GM18507 (cell line): ENCODE results near the gene ARHGAP12.

ENCODE experiments used
- DNase-seq: peaks from one replicate; pipeline ENCODE4 v3.0.0; 2011; ENCODE audit warnings: low read depth; ENCODE audit not compliant: insufficient read length; ENCODE audit errors: extremely low spot score
- FAIRE-seq: peaks from 2 replicates; lab custom pipeline; 2011; peaks lifted over from hg19 to GRCh38; lab: Jason Lieb, UNC

Gene ARHGAP12

DNA sequence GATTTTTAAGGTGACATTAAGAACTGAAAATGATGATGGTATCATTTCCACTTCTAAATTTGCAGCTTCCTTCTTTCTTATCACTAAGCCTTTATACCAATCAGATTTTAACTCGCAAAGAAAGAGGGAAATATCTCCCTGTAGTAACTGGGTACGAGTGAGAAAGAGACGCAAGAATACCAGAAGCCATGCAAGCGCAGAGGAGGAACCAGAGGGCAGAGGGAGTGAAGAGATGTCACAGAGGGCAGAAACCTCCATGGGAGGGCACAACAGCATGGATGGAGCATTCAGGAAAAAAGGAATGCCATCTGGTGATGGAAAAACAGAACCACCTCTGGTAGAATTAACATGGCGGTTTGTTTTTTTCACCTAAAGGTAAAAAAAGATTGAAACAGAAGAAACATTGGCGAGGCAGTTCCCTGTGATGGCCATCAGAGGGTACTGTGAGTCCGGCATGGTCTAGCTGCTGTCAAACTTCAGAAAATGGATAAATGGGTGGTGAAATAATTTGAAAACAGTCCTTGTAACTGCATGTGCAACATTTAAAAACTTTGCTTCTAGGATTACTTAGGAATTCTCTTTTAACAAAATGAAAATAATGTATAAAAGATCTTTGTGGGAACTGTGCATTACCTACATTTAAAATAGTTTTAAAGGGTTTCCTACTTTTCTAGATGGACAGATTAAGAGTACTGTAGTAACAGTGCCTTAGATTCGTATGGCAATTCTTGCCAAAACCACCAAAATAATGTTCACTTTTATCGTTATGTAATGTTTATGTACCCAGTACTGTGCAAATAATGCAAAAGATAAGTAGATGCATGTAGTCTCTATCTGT, 91.8 kb downstream of the ARHGAP12 start:
- FAIRE-seq: peak; percentile 59
- DNase-seq: no peak

- no peak for FAIRE-seq
- no peak for DNase-seq
Observed at GRCh38 chr10:31833753-31834152, 94.9 kb downstream of the ARHGAP12 start.

DNA sequence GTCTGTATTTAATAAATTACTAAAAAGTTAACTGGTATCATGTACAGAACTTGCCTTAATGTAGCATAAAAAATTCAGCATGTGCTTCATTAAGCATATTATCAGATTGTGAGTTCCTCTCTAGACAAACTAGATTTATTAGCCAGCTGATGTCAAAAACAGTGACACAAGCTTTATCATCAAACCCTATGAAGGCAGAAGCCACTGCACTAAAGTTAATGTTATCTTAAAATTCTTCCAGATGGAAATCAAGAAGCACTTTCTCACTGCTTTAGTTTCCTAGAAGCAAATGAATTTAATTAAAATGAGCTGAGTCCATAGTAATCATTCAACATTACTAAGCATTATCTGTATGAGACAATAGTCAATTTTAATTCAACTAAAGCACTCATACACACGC, 96.4 kb downstream of the ARHGAP12 start:
- no peak for DNase-seq
- no peak for FAIRE-seq

- FAIRE-seq: no peak
- DNase-seq: no peak
Observed at GRCh38 chr10:31830887-31831286, 97.7 kb downstream of the ARHGAP12 start.

- DNase-seq: no peak
- no peak for FAIRE-seq
Observed at GRCh38 chr10:31829776-31830175, 98.9 kb downstream of the ARHGAP12 start.

- FAIRE-seq (no peak), DNase-seq (no peak)
Observed at GRCh38 chr10:31823358-31823757, 105.3 kb downstream of the ARHGAP12 start.

- FAIRE-seq: no peak
Observed at GRCh38 chr10:31822616-31823318, 105.9 kb downstream of the ARHGAP12 start.

GRCh38 chr10:31822150-31822549, 106.5 kb downstream of the ARHGAP12 start:
- FAIRE-seq (no peak), DNase-seq (no peak)

More at GRCh38 chr10:31822616-31823318, 105.9 kb downstream of the ARHGAP12 start:
- no peak for DNase-seq

DNA sequence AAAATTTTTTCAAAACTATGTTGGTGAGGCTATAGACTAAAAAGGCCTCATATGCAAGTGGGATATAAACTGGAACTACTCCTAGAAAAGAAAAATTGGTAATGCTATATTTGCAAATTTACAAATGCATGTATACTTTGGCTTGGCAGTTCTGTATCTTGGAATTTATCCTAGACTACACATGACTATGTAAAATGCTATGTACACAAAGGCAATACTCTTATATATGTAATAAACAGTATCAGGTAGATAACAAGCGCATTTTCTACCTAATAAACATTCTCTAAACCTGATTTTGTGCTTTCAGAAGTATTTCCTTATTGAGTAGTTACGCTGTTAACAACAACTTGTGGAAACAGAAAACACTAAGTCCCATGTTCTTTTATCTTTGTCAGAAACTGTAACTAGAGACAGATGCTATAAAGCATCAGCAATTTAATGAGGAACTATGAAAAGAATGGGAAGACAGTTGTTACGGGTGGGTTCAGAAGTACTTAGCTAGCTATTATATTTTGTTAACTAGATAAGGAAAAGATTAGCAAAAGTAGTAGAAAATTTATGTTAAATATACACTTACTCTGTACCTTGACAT, 107.8 kb downstream of the ARHGAP12 start:
- FAIRE-seq (no peak), DNase-seq (no peak)

GRCh38 chr10:31820096-31820495, 108.5 kb downstream of the ARHGAP12 start:
- DNase-seq (no peak), FAIRE-seq (no peak)

DNA sequence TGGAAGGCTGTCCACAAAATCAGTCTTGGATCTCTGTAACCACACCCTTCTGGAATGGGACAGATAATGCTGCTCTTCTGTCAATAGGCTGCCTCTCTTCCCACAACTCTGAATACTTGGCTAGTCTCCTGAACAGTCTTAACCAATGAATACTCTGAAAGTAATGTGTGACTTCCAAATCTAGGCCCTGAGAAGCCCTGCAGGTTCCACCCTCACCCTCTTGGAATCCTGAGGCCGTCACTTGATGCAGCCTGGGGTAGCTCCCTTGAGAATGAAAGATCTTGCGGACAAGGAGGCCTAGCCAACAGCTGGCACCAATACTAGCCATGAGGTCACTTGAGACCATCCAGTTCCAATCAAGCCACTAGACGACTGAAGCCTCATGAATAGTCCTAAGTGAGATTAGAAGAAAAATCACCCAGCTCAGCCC, 109.2 kb downstream of the ARHGAP12 start:
- no peak for FAIRE-seq
- DNase-seq: no peak

DNA sequence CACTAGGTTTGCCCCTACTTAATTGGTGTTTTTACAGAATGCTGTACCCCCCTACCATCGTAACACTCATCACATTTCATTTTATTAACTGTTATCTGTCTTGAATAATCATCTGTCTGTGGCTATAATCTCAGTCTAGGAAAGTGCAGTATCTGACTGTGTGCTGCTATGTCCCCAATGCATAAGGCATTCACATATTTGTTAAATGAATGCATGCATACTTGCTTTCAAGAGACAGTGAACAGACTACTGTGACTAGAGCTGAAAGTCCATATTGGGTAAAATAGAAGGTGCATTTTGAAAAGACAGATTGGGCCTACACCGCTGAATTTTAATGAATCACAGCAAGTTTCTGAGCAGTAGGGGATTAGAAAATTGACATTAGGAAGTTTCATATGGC, 112.3 kb downstream of the ARHGAP12 start:
- no peak for DNase-seq
- FAIRE-seq: no peak

DNA sequence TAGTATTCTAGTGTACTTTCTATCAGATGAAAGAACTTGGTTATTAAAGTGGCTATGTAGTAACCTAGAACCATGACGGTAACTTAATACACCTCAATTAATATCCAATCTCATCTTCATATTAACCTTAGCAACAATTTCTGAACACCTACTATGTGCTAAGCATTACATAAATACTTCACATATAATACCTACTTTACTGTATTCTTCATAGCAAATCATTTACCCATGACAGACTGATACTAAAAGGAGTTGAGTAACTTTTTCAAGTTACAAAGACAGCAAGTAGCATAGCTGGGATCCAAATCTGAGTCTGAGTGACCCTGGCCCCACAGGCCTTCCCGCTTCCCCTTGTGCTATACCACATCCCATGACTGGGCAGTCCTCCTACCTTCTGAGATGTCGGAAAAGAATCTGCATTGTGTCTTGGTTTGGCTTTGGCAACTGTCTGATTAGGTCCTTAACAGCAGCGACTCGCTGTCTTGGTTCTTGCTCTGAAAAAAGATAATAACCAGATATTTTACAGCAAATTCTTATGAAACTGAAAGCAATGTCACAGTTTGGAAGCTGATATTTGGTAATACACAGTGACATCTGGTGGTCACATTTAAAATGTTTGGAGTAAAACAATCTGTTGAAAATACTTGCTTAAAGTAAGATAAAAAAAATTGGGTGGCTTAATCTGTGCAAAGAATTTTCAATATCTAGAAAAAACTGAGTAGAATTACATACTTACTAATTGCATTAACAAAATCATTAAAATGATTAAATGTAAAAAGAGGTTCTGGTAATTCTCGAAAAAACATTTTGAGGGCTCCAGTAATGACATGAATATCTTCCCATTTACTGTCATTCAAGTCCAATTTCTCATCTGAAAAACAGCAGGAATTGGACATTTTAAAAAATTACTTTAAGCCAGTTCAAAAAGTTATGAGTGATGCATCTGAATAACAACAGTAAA, 120.1 kb downstream of the ARHGAP12 start:
- FAIRE-seq (peak; percentile 84), DNase-seq (no peak)

DNA sequence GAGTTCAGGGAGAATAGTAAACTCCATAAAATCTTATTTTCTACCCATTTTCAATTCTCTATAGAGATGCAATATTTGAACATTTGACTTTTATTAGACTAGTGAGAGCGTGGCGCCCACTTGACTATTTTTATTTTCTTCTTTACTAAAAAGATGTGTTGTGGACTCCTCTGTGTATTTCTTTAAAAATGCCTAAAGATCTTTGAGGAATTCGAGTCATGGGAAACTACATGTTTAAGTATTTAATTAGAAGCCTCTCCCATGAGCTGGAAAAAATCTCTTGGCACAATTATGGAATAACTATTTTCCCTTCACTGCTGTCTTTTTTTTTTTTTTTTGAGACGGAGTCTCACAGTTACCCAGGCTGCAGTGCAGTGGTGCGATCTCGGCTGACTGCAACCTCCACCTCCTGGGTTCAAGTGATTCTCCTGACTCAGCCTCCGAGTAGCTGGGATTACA, 124.2 kb downstream of the ARHGAP12 start:
- FAIRE-seq (no peak), DNase-seq (no peak)

GRCh38 chr10:31803606-31804351, 124.9 kb downstream of the ARHGAP12 start:
- DNase-seq: no peak
- no peak for FAIRE-seq

- no peak for DNase-seq
- FAIRE-seq: no peak
Observed at GRCh38 chr10:31799181-31799580, 129.4 kb downstream of the ARHGAP12 start.

- FAIRE-seq (no peak), DNase-seq (no peak)
Observed at GRCh38 chr10:31792745-31793144, 135.9 kb downstream of the ARHGAP12 start.

GRCh38 chr10:31789555-31789954, 139.1 kb downstream of the ARHGAP12 start:
- no peak for FAIRE-seq
- DNase-seq: no peak

DNA sequence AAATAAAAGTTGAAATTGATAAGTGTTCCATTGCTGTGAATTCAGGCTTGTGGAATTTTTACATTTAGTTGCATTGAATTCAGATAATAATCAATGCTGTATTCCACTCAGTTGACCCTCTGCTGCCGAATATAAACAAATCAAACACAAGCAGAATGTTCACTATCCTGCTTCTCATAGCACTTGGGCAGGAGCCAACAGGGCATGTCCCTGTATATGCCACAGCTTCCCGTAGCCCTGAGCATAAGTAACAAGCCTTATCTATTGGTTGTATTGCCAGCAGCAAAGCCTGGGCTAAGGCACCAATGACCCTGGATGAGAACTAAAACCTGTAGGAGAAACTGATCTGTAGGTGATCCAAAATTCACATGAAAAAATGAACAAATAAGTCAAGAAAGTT, 145.9 kb downstream of the ARHGAP12 start:
- FAIRE-seq: no peak
- DNase-seq: no peak
